NCI-H526 treated with DMSO at 0.1 percent for 48 hours (cell line): ENCODE data around the gene MAP2K3.
"Not testable (repeated sequence)": the region's sequence is repeated elsewhere in the genome, so short reads cannot be mapped to it uniquely, and the experiment has no call there.

ENCODE experiments used
- DNase-seq: peaks from one replicate; lab custom pipeline; 2025; lab: John Stamatoyannopoulos, UW

MAP2K3 gene

GRCh38 chr17:21310061-21310765 lies 25.7 kb downstream of the MAP2K3 start:
- DNase-seq, result not testable (repeated sequence)

DNA sequence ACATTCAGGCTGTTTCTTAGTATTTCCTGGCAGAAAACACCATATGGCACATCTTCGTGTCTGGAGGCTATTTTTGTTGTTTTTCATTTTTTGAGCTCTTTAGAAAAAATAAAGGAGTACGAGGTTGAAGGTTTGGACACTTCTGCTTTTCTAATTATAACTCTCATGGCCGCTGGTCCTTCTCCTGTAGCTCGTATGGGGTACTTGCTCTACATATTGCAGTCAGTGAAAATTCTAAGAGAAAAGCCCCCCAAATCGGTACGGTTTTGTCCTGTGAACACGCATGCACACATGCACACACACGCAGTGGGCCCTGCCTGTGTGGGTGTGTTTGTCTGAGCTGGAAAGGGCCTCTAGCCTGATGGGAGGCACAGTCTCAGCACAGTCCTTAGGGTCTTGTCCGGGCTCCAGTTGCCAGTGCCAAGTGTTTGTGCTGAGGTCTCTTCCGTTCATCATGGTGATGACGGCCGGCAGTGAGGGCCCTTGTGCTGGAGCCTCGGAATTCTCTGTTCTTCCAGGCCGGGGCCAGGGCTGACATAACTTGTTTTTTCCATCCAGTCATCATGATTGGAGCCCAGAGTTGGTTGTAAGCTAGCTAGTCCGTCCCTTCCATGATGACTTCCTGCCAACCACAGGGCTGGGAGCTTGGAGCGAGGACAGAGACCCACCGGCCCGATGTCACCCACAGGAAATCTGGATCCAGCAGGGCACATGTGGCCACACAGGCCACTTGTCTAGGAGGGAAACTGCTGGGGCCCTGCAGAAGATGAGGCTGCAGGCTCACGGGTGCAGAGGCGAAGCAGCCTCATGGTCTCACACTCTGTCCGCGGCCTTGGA lies 26.5 kb downstream of the MAP2K3 start:
- not testable (repeated sequence) for DNase-seq

- no peak for DNase-seq
Observed at GRCh38 chr17:21313320-21313719, 28.8 kb downstream of the MAP2K3 start.

GRCh38 chr17:21313761-21314160 lies 29.2 kb downstream of the MAP2K3 start:
- not testable (repeated sequence) for DNase-seq

DNA sequence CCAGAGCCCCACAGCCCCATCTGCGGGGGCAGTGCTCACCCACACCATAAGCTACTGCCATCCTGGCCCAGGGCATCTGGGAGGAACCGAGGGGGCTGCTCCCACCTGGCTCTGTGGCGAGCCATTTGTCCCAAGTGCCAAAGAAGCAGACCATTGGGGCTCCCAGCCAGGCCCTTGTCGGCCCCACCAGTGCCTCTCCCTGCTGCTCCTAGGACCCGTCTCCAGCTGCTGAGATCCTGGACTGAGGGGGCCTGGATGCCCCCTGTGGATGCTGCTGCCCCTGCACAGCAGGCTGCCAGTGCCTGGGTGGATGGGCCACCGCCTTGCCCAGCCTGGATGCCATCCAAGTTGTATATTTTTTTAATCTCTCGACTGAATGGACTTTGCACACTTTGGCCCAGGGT lies 29.8 kb downstream of the MAP2K3 start:
- not testable (repeated sequence) for DNase-seq

DNA sequence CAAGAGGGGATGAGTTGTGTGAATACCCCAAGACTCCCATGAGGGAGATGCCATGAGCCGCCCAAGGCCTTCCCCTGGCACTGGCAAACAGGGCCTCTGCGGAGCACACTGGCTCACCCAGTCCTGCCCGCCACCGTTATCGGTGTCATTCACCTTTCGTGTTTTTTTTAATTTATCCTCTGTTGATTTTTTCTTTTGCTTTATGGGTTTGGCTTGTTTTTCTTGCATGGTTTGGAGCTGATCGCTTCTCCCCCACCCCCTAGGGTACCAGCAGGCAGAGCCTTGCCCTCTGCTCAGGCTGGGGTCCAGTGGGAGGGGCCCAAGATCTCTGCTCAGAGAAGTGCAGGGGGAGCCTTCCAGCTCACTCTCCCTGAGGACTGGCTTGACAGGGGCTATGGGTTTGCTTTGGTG lies 30.2 kb downstream of the MAP2K3 start:
- not testable (repeated sequence) for DNase-seq

- DNase-seq, result not testable (repeated sequence)
Observed at GRCh38 chr17:21315246-21316000, 30.9 kb downstream of the MAP2K3 start.

- DNase-seq, result not testable (repeated sequence)
Observed at GRCh38 chr17:21316212-21316886, 31.8 kb downstream of the MAP2K3 start.

DNA sequence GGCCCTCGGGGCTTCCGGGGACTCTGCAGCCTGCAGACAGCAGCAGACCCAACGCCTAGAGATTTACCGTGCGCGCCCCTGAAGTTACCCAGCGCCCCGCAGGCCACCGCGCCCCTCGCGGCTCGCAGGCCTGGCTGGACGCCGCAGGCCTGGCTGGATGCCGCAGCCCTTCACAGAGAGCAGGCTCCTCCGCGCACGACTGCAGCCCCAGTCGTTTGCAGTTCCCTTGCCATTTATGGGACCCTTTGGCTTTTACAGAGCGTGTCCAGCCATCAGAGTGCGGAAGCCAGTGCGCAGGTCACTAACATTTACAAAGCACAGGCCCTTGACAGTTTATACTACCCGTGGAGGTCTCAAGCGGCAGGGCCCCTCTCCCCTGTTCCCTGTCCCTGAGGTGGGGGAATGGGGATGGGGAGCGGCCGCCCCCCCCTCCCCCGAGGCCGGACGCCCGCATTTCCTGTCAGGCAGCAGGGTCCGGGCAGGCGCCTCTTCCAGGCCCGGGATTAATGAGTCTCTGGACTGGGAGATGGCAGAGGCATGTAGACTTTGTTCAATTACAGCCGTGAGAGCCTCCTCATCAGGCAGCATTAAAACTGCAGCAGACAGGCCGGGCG lies 32.5 kb downstream of the MAP2K3 start:
- DNase-seq, result not testable (repeated sequence)

GRCh38 chr17:21317821-21318220 lies 33.3 kb downstream of the MAP2K3 start:
- not testable (repeated sequence) for DNase-seq

- no peak for DNase-seq
Observed at GRCh38 chr17:21318439-21318838, 33.9 kb downstream of the MAP2K3 start.

- not testable (repeated sequence) for DNase-seq
Observed at GRCh38 chr17:21318856-21319255, 34.3 kb downstream of the MAP2K3 start.

- not testable (repeated sequence) for DNase-seq
Observed at GRCh38 chr17:21319256-21319655, 34.7 kb downstream of the MAP2K3 start.

DNA sequence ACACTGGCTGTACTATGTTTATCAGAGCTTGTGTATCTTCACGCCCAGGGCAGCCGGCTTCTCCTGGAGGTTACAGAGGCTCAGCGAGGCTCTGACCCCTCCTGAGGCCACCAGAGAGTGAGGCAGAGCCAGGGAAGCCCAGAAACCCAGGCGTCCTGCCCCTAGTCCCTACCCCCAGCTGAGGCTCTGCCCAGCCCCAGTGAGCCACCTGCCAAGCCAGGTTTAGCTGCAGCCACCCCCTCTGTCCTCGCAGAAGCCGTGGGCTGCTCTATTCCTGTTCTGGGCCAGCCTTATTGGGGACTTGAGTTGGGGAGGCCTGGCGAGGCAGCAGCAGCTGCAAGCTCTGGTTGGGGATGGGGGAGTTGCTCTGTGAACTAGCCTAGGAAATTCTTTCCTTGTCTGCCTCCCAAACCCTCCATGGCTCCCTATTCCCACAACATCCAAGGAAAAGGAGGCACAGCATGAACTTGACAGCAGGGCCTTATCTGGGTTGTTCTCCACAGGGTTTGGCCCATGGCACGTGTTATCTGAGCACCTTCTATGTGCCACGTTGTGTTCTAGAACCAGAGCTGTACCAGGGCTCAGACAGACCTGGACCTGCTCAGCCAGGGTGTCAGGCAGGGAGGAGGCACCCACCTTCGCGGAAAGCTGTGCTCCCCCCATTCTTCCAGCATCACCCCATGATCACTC lies 35.3 kb downstream of the MAP2K3 start:
- not testable (repeated sequence) for DNase-seq

GRCh38 chr17:21320430-21320829 lies 35.9 kb downstream of the MAP2K3 start:
- DNase-seq, result not testable (repeated sequence)

- DNase-seq, result not testable (repeated sequence)
Observed at GRCh38 chr17:21321061-21321460, 36.5 kb downstream of the MAP2K3 start.

DNA sequence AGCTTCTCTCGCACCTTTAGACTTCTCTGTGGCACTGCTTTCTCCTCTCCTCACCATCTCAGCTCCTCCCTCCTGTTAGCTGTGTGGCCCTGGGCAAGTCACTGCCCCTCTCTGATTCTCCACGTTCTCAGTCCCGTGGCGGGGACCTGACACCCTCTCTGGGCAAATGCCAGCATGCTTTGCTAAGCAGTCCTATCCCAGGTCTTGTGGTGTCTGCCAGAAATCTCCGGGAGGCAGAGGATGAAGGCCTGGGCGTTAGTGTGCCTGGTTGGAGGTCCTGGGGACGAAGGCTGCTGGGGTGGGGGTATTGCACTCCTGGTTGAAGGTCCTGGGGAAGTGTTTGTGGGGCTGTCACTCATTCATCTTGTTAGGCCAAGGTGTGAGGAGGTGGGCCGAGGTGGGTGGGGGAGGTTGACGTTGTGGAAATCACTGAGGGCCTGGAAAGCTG lies 37.3 kb downstream of the MAP2K3 start:
- not testable (repeated sequence) for DNase-seq

DNA sequence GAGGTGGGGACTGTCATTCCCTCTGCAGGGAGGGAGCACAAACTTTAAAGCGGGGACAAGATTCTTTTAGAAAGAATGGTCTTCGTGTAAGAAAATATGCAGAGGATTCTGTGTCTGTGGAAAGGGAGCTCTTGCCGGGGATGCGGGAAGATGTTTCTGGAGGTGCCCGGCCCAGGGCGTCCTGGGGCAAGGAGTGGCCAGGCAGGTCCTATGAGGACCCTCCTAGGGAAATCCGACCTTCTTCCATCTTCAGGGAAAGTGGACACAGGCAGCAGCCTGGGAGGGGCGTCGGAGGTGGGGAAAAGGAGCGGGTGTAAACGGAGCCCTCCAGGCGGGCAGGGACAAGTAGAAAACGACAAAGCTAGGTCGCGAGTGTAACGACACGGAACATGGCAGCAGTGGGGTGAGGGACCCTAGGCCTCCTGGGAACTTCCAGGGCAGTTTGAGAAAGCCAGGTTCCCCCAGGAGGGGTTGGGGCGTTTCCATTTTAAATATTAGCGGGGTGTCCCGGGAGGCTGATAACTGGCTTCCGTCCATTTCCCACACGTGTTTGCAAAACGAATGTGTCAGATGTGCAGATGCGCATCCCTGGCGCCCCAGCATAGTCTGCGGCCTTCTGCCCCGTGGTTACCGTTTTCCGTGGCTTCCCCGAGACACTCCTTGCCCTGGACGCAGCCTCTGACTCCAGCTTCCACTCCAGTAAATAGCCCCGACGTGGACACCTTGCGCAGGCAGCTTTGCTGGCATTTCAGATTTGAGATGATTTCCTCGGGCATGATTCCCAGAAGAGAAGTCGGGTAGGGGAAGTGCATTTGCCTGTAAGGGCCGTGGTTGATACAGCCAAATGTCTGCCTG lies 39.0 kb downstream of the MAP2K3 start:
- DNase-seq, result not testable (repeated sequence)

DNA sequence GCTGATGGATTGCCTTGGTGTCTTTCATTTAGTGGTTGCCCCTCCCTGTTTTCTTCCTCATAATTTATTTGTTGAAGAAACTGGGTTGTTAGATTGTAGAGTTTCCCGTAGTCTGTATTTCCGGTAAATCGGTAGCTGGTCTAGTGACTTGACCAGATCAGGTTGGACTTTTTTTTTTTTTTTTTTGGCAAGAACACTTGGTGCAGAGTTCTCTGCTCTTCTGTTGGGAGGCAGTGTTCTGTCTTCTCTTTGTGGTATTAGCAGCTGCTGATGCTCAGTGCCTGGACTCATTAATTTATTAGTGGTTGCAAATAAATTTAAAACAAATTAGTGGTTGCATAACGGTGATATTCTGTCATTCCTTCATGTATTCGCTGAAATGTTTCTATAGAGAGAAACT lies 40.2 kb downstream of the MAP2K3 start:
- not testable (repeated sequence) for DNase-seq

- DNase-seq, result not testable (repeated sequence)
Observed at GRCh38 chr17:21327921-21328320, 43.4 kb downstream of the MAP2K3 start.
